OCI-M1 (cell line): ENCODE data around the gene POLR2J3.
"Not testable (repeated sequence)": the region's sequence is repeated elsewhere in the genome, so short reads cannot be mapped to it uniquely, and the experiment has no call there.

Experiments
- DNase-seq: peaks from one replicate; lab custom pipeline; 2025; lab: John Stamatoyannopoulos, UW

POLR2J3 gene

GRCh38 chr7:102520797-102521196 lies 51.6 kb downstream of the POLR2J3 start:
- not testable (repeated sequence) for DNase-seq

- not testable (repeated sequence) for DNase-seq
Observed at GRCh38 chr7:102517550-102518147, 54.7 kb downstream of the POLR2J3 start, which contains the start of gene RASA4B. Gene RASA4B, minus strand, starts transcription at chr7:102517777. Its CDS starts 67 bp downstream, at chr7:102517710.
